Esophagus (tissue), 2 donors: ENCODE results near the gene ESD. TPM values are rescaled to one million over a fixed set of nuclear protein-coding genes. Genes with fewer than 3 reads are reported as not detected.

ENCODE experiments used
- H3K27ac ChIP-seq, 2 donors: one replicate each; pipeline ENCODE4 v1.5.1; 2013; ENCODE audit warnings: low read depth in 2 of 2, mild to moderate bottlenecking in 2 of 2, inconsistent platforms in 1 of 2, low read length in 1 of 2, moderate library complexity in 1 of 2
- H3K27me3 ChIP-seq, 2 donors: one replicate each; pipeline ENCODE4 v1.6.1; 2013; ENCODE audit warnings: low read length in 2 of 2, control low read depth in 1 of 2, mild to moderate bottlenecking in 1 of 2; ENCODE audit not compliant: insufficient read depth in 2 of 2, control insufficient read depth in 1 of 2
- H3K36me3 ChIP-seq, 2 donors: one replicate each; pipeline ENCODE4 v1.6.1; 2013; ENCODE audit warnings: low read length in 1 of 2; ENCODE audit not compliant: control insufficient read depth in 2 of 2, insufficient read depth in 2 of 2
- H3K4me1 ChIP-seq, 2 donors: one replicate each; pipeline ENCODE4 v1.6.1; 2013; ENCODE audit warnings: low read length in 1 of 2; ENCODE audit not compliant: control insufficient read depth in 2 of 2, insufficient read depth in 2 of 2
- H3K4me3 ChIP-seq, 2 donors: one replicate each; pipeline ENCODE4 v1.5.1; 2013; ENCODE audit warnings: low read length in 2 of 2, mild to moderate bottlenecking in 2 of 2, low read depth in 1 of 2, moderate library complexity in 1 of 2
- H3K9me3 ChIP-seq, 2 donors: one replicate each; pipeline ENCODE4 v1.6.1; 2013; ENCODE audit warnings: mild to moderate bottlenecking in 2 of 2, low read depth in 1 of 2, low read length in 1 of 2, moderate library complexity in 1 of 2; ENCODE audit not compliant: control insufficient read depth in 2 of 2, insufficient read depth in 1 of 2
- WGBS, 2 donors: extraction: QIAGEN DNeasy Blood & Tissue Kit; methylation state at CpG; one replicate each; pipeline ENCODE4 v1.1.7; 2013; 5-methylcytosine and 5-hydroxymethylcytosine counted together
- polyA plus RNA-seq, 2 donors: library from polyadenylated mRNA; stranded (reverse); fragments of 200-250 nt; gene quantifications; one replicate each; pipeline ENCODE4 v1.2.3, GENCODE V29; 2013
- donor health status: healthy with polysubstance abuse.
- donor health status: Bipolar disorder and iron deficiency.

The ESD gene, protein sequence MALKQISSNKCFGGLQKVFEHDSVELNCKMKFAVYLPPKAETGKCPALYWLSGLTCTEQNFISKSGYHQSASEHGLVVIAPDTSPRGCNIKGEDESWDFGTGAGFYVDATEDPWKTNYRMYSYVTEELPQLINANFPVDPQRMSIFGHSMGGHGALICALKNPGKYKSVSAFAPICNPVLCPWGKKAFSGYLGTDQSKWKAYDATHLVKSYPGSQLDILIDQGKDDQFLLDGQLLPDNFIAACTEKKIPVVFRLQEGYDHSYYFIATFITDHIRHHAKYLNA
- polyA plus RNA-seq = 10 to 100 TPM; 35.8 to 87.7 TPM

DNA sequence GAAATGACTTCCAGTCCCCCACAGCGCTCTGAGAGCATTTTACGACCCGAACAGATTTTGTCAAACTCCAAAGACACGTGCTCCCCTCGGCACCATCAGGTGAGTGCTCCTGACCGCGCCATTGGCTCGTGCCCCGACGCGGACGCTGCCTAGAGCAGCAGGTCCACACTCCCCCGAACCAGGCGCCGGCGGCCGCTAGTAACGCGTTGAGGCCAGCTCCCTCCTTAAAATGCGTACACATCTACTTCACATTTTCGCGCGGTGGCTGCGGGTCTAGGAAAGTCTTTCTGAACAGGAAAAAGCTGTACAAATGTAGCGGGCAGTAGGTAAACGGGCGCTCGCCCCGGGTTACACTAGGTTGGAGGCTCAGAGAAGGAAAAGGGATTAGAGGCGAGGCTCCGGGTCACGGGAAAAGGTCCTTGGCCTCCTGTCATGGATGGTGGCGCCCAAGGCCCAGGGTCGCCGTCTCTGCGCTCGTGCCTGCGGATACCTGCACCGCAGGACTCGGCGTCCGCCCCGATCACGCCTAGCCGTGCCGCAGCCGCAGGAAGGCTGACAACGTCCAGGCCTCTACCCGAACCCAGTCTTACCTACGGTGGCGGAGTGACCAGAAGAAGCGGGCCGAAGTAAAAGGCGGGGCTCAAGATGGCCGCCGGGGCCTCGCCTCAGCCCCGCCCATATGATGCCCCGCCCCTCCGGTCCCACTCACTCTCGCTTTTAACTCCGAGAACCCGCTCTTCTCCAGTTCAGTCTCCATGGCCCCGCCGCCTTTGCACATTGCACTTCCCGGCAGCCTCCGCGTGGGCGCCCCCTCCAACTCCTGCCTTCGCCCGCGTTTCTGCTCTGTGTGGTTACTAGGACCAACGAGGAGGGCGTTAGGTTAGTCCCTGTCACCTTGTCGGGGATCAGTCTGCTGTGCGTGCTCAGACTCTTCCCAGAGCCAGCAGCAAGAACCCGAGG lies at the start of gene ESD:
Gene ESD (minus strand): TSS at position 647 of the 960 bp plus-strand sequence. CDS start 5,748 bp downstream, outside the sequence.
- WGBS, 2 donors = 0% methylated on average over 73 to 77 of the region's 77 CpGs
- Histone ChIP-seq H3K4me3 (peak within 1 kb of the TSS; percentile 73 to 82), H3K36me3 (no peaks in the 10 kb centered on the region), H3K4me1 (peaks cover 0 to 2% of the 10 kb centered on the region in 2 donors), H3K27me3 (no peaks in the 10 kb centered on the region), H3K27ac (peak within 1 kb of the TSS; percentile 83 to 92), H3K9me3 (no peaks in the 10 kb centered on the region)

DNA sequence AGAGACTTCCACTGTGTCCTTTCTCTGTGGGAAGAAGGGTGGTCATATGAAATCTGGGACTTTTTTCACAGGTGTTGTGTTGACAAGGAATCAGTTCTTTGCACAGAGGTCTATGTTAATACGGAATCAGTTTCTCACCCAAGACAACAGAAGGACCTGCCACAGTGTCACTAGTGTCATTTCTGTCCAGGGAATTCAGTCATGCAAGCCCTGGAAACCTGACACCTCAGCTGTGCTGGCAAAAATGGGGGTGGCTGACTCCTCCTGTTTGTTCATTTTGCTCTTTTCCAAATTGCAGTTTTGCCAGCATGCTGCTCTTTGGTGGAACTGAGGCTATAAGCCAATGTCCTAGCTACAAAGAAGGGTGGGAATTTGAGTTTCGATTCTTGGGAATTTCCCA lies 49.8 kb upstream of the ESD start:
- H3K4me1 ChIP-seq = no peaks in the 10 kb centered on the region
- no peaks in the 10 kb centered on the region for H3K27me3 ChIP-seq
- H3K4me3 ChIP-seq = no peak overlapping the region
- no peaks in the 10 kb centered on the region for H3K9me3 ChIP-seq
- 75 to 81% methylated on average over 2 of the region's 2 CpGs for WGBS, 2 donors
- no peak overlapping the region for H3K27ac ChIP-seq
- no peaks in the 10 kb centered on the region for H3K36me3 ChIP-seq

DNA sequence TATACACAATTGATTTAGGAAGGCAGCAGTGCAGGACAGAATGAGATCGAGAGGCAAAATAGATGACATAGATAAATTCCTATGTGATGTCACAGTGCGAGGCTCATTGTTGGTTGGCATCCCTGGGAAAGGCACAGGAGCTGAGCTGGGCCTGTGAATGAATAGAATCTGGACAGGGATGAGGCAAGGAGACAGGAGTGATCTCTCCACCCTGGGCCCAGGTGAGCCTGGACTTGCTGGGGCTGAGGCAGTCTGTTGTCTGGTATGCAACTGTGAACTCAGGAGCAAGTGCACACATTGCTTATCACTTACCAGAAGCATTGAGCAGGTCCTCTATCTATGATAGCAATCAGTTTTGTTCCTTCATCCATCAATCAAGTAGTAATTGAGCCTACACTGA lies 48.2 kb upstream of the ESD start:
- Histone ChIP-seq H3K4me1 (no peaks in the 10 kb centered on the region), H3K36me3 (no peaks in the 10 kb centered on the region), H3K27ac (no peak overlapping the region), H3K4me3 (no peak overlapping the region), H3K27me3 (no peaks in the 10 kb centered on the region), H3K9me3 (no peaks in the 10 kb centered on the region)
- 81 to 85% methylated on average over 2 of the region's 2 CpGs for WGBS, 2 donors

DNA sequence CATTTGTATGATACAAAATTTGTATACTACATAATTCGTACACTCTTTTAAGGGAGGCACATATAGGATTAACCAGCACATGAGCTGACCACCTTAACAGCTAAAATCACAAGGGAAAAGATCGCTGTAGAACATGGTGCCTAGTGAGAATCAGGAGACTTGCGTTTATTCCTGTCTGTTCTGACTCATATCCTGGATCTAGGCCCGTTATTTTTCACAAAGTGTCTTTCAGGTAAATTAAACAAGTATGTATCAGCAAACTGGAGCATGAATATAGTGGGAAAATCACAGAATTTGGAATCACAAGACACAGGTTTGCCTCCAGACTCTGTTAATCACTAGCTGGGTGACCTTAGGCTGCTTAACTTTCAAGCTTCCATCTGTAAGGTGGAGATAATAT lies 47.5 kb upstream of the ESD start:
- Histone ChIP-seq H3K4me3 (no peak overlapping the region), H3K36me3 (no peaks in the 10 kb centered on the region), H3K27ac (no peak overlapping the region), H3K4me1 (no peaks in the 10 kb centered on the region), H3K9me3 (no peaks in the 10 kb centered on the region), H3K27me3 (no peaks in the 10 kb centered on the region)
- WGBS, 2 donors = 47 to 58% methylated on average over 4 of the region's 4 CpGs

DNA sequence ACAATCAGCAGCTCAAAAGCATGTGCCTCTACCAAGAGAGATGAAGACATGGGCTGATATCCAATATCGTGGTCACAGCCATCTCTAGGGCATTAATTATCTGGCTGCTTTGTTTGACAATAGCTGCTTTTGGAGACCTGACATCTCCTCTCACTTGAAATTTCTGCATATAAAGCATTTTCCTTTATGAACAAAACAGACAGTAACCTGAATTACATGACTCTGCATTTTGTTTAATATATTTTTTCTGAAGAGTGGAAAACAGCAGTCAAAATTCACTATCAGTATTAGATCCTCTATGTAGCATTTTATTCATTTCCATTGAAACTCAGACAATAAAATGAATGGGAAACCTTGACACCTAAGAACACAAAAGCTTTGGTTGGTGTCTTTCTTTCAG lies 42.4 kb upstream of the ESD start:
- H3K27me3 ChIP-seq = no peaks in the 10 kb centered on the region
- H3K9me3 ChIP-seq = no peaks in the 10 kb centered on the region
- H3K27ac ChIP-seq = no peak overlapping the region
- H3K4me3 ChIP-seq = no peak overlapping the region
- 26 to 35% methylated on average over 1 of the region's 1 CpG for WGBS, 2 donors
- H3K36me3 ChIP-seq = no peaks in the 10 kb centered on the region
- H3K4me1 ChIP-seq = no peaks in the 10 kb centered on the region

DNA sequence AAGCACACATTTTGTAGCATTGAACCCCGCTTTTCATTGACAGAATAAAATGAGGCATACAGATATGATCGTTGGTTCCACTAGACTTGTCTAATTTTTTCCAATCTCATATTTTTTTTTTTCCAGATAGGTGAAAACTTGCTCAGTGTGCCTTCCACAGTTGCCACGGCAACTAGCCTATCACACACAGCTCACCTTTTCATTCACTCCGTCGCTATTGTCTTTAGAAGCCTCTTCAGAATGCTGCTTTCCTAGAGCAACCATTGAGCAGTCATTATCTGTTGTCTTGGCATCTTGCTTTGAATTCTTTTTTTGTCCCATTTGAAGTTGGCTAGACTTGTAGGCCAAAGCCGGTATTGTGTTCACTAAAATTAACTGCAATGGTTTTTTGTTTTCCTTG lies 37.7 kb upstream of the ESD start:
- Histone ChIP-seq H3K27ac (no peak overlapping the region), H3K36me3 (no peaks in the 10 kb centered on the region), H3K4me1 (no peaks in the 10 kb centered on the region), H3K27me3 (no peaks in the 10 kb centered on the region), H3K9me3 (no peaks in the 10 kb centered on the region), H3K4me3 (no peak overlapping the region)
- 78 to 80% methylated on average over 6 of the region's 6 CpGs for WGBS, 2 donors

DNA sequence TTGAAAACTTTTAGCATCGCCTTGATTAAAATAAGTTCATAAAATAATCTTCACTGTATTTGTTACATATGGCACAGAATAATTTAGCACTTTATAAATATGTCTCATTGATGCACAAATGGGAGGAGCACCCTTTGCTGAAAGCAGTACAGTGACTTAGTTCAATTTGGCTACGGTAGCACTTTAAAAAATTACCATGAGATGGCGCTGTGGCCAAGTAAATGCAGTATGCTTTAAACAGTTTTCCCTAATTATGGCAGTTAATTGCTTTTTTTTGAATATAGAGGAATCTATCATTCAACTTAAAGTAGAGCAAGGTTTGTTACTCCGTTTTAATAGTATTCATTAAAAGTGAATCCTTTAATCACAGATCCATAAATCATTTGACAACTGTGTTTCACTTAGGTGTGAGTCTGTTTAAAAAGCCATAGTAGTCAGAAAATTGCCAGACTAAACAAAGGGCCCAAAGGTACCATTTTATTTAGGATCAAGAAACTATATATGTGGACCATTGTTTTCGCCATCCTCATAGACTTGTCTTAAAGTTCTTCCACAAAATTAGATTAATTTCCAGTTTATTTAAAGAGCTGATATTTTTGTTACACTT lies 34.7 kb upstream of the ESD start:
- Histone ChIP-seq H3K27ac (no peak overlapping the region), H3K36me3 (no peaks in the 10 kb centered on the region), H3K9me3 (no peaks in the 10 kb centered on the region), H3K27me3 (no peaks in the 10 kb centered on the region), H3K4me3 (no peak overlapping the region), H3K4me1 (no peaks in the 10 kb centered on the region)
- WGBS, 2 donors = 15 to 17% methylated on average over 5 of the region's 5 CpGs

DNA sequence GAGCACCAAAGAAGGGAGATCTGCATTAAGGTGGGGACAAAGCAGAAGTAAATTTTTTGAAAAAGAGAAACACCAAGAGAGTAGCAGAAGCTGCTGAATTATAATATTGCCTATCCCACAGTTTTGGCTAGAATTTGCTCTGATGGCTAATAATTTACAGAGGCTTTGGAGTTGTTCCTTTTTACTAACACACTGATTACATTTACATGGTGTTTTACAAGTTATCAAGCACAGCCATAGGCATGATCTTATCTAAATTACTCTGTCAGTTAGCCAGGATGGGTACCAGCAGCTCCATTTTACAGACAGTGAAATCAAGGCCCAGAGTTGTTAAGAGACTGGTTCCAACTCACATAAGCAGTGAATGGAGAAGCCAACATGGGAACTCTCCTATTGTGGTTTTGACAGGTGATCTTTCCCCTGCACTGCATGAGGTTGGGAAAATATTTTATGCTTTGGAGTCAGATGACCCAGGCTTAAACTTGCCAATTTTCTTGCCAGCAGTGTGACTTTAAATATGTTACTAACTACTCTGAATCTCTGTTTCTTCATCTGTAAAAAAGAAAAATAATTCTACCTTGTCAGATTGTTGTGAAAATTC lies 33.5 kb upstream of the ESD start:
- Histone ChIP-seq H3K4me1 (no peaks in the 10 kb centered on the region), H3K9me3 (no peaks in the 10 kb centered on the region), H3K27ac (no peak overlapping the region), H3K36me3 (no peaks in the 10 kb centered on the region), H3K27me3 (no peaks in the 10 kb centered on the region), H3K4me3 (no peak overlapping the region)

DNA sequence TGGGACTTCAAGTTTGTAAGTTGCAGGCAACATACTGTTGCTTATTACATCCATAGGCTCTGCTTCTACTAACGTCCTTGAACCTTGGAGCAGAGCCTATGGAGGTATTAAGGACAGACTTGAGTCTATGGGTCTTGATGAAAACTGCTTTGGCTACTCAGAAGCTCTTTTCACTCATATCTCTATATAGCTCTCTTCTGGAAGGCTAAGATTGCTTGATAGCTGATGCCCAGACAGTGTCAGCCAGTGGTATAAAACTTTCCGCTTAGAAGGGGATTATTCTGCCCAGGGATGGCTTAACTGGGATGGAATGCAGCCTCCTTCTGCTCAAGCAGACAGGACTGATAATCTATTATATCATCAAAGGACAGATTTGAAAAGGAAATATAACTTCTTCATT lies 25.6 kb upstream of the ESD start:
- Histone ChIP-seq H3K36me3 (no peaks in the 10 kb centered on the region), H3K4me3 (no peak overlapping the region), H3K27me3 (peaks cover 0 to 2% of the 10 kb centered on the region in 2 donors), H3K4me1 (no peaks in the 10 kb centered on the region), H3K9me3 (no peaks in the 10 kb centered on the region), H3K27ac (no peak overlapping the region)
- 73 to 74% methylated on average over 2 of the region's 2 CpGs for WGBS, 2 donors
